GM21737 (cell line): Measurements from ENCODE around the gene LMTK2.

Experiments used
- ATAC-seq: cut with Tn5 transposase; IDR thresholded peaks from one replicate; pipeline ENCODE4 v1.9.1; 2021; ENCODE audit warnings: mild to moderate bottlenecking, moderate library complexity; ENCODE audit not compliant: unreplicated experiment

LMTK2 gene

GRCh38 chr7:98252425-98253054, 145.9 kb downstream of the LMTK2 start:
- ATAC-seq = no peak

DNA sequence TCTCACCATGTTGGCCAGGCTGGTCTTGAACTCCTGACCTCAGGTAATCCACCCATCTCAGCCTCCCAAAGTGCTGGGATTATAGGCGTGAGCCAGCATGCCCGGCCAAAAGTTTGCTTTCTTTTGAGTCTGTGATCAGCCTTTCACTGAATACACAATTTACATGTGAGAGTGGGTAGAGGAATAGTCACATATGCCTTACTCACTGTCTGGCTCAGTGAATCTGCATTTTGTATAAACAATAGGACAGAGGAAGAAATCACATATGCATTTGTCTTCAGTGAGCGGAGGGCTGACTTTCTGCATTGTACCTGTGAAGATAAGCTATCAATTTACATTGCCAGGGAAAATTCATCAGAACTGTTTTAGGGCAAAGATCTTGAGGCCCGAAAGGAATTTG, 147.9 kb downstream of the LMTK2 start:
- ATAC-seq = no peak

DNA sequence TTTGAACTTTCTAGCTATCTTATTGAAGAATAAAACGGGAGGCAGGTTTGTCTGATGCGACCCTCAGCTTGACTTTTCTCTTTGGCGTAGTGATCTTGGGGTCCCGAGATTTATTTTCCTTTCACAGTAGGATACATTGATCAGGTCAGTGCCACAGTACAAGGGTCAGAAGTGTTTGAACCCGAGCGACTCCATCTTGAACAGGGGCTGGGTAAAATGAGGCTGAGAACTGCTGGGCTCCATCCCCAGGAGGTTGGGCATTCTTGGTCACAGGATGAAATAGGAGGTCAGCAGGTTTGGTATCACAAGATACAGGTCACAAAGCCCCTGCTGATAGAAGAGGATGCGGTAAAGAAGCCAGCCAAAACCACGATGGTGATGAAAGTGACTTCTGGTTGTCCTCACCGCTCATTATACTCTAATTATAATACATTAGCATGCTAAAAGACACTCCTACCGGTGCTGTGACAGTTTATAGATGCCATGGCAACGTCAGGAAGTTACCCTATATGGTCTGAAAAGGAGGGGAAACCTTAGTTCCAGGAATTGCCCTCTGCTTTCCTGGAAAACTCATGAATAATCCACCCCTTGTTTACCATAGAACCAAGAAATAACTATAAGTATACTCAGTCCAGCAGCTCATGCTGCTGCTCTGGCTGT, 148.4 kb downstream of the LMTK2 start:
- ATAC-seq = no peak

- ATAC-seq = no peak
Observed at GRCh38 chr7:98256431-98256830, 149.8 kb downstream of the LMTK2 start.

- no peak for ATAC-seq
Observed at GRCh38 chr7:98257701-98258100, 151.0 kb downstream of the LMTK2 start.
